AG09319 (cell line): Measurements from ENCODE around the gene MINDY3.

ENCODE experiments used
- DNase-seq: peaks from one replicate; pipeline ENCODE4 v3.0.0-alpha.2; 2010; ENCODE audit warnings: low read depth; ENCODE audit errors: extremely low read depth
- TF ChIP-seq, protein P1 (sequence below): IDR thresholded peaks from 2 replicates; pipeline ENCODE4 v1.5.1; 2011; ENCODE audit warnings: low read depth, mild to moderate bottlenecking, inconsistent platforms, low read length, moderate library complexity

The MINDY3 gene

DNA sequence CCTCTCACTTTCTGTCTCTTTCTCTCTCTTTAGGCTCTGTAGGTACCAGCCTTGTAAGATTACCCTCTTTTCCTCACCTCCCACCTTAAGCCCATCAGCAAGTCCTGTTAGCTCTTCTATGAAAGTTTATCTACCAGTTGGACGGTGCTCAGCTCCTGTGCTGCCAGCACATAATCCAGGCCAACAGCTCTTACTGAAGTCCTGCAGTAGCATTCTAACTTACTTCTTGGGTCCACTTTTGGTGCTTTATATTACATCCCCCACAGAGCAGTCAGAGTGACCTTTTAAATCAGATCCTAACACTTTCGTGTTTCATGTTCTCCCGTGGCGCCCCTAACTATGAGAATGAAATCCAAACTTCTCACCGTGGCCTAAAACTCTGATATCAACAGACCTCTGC lies 101.7 kb downstream of the MINDY3 start:
- no peak for DNase-seq
- TF ChIP-seq, protein P1, sequence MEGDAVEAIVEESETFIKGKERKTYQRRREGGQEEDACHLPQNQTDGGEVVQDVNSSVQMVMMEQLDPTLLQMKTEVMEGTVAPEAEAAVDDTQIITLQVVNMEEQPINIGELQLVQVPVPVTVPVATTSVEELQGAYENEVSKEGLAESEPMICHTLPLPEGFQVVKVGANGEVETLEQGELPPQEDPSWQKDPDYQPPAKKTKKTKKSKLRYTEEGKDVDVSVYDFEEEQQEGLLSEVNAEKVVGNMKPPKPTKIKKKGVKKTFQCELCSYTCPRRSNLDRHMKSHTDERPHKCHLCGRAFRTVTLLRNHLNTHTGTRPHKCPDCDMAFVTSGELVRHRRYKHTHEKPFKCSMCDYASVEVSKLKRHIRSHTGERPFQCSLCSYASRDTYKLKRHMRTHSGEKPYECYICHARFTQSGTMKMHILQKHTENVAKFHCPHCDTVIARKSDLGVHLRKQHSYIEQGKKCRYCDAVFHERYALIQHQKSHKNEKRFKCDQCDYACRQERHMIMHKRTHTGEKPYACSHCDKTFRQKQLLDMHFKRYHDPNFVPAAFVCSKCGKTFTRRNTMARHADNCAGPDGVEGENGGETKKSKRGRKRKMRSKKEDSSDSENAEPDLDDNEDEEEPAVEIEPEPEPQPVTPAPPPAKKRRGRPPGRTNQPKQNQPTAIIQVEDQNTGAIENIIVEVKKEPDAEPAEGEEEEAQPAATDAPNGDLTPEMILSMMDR: no peak

DNA sequence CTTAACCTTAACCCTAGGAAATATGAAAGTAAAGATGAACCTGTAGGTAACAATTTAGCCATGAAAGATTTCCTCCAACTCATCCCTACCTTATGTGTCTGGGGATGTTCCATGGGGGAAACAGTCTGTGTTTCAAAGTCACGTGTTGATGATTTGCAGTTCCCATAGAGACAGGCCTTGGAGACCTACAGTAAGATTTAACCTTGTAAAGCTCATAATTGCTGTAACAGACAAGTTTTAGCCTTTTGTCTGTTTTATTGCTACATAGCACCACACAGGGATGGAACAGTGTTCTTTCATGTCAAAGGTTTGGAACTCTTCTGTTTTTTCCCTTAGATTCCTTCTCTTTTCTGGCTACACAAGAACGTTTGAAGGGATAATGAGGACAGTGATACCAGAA lies 105.4 kb downstream of the MINDY3 start:
- DNase-seq: no peak

DNA sequence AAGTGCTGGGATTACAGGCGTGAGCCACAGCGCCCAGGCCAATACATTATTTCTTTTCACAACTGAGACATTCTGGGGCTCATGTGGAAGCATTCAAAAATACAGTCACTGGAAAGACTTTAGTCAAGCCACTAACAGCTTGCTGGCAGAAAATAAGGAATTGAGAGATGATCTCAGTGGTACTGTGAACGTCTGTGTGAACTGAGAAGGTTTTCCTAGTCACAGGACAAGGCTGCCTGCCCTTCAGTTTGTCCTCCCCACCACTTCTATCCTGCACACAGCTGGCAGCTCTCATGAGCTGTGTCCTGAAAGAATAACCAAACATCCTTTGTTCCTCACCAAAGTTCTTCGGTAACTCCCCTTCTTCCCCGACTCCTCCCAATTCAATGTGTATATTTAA lies 109.3 kb downstream of the MINDY3 start:
- no peak for DNase-seq

More for the DNA sequence above, 105.4 kb downstream of the MINDY3 start:
- TF ChIP-seq, protein P1: no peak

DNA sequence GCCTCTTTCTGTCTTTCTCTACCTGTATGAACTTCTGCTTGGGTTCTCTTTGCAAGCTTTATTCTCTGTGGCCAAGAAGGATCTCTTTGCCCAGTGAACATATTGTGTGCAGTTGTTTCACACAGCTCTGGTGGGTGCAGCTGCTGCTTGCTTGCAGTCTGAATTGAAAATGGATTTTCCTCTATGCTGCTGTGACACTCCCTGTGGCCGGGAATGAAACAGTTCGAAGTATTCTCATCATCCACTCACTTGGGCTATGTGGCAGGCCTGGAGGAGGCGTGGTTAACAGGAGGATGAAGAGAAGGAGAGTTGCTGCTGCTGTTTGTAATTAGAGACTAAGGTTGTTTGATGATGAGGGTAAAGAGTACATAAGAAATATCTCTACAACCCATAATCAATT lies 112.2 kb downstream of the MINDY3 start:
- no peak for DNase-seq
- TF ChIP-seq, protein P1: no peak

More for the DNA sequence above, 109.3 kb downstream of the MINDY3 start:
- TF ChIP-seq, protein P1: no peak

DNA sequence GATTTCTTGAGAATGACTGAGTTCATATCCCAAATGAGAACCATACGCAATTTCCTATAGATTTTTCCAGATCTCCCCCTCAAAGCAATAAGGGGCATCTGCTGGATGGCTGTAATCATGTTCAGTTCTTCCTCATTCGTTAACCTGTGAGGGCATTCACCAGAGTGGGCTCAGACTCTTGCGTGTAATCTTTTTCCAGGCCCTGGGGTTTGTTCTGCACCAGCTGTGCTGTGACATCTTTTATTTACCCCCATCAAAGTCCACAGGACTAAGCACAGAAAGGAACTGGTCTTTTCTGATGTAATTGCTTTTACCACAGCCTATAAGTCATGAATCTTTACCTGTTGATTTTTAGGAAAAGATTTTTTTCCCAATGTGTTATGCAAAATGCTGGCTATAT lies 112.7 kb downstream of the MINDY3 start:
- TF ChIP-seq, protein P1: no peak
- no peak for DNase-seq

DNA sequence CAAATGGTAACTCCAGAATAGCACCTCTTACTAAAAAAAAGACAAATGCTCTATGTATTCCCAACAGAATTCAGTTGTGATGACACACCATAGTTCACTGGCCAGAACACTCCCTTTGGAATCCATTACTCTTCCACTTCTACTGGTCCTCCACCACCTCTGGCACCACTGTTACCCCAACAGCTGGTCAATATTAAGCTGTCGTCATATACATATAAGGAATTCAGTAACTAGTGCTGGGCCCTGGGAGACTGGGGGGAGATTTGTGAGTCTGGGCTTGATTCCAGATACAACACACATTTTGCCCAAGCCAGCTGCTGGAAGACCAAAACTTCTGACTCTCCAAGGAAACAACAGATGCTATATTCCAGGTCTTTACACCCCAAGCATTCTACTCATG lies 114.6 kb downstream of the MINDY3 start:
- TF ChIP-seq, protein P1: no peak
- peak; percentile 41 for DNase-seq

DNA sequence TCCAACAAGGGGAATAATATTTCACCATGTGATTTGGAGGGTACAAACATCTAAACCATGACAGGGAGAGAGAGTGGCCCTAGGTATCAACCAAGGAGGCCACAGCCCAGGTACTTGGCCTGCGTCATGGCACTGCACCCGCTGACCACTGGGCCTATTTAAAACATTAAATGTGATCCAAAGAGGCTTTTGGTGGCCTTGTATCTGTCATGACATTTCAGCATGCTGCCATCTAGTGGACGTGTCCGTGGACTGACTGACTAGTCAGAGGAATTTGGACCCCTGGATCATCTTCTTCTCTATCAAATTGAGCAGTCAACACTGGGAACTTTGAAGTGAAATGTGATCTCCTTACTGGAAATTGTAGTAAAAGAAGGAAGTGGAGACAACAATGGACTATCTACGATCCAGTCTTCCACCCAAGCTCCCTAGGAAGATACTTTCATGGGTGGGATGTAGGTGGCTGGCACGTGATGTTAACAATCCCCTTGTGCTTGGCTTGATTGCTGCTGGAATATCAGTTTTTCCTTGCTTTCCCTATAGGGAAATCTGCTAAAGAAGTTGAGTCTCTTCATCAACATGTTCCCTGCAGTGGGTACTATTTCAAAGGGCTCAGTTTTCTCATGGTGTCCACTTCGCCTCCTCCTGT lies 116.0 kb downstream of the MINDY3 start:
- TF ChIP-seq, protein P1: peak; percentile 54

More for the DNA sequence above, 116.0 kb downstream of the MINDY3 start:
- DNase-seq: no peak
